Epidermal melanocyte (primary cell): ENCODE measurements around the gene SNX9.
"Not testable (repeated sequence)": the region's sequence is repeated elsewhere in the genome, so short reads cannot be mapped to it uniquely, and the experiment has no call there.

Experiments used
- DNase-seq: peaks from one replicate; pipeline ENCODE4 v3.0.0; 2011; ENCODE audit warnings: low spot score; ENCODE audit not compliant: insufficient read length

Gene SNX9

GRCh38 chr6:157950899-157951298, 127.9 kb downstream of the SNX9 start:
- not testable (repeated sequence) for DNase-seq

GRCh38 chr6:157951828-157952227, 128.8 kb downstream of the SNX9 start:
- DNase-seq, result no peak

- no peak for DNase-seq
Measured at GRCh38 chr6:157952861-157953351, 129.9 kb downstream of the SNX9 start.

- no peak for DNase-seq
Measured at GRCh38 chr6:157953580-157954091, 130.6 kb downstream of the SNX9 start.

GRCh38 chr6:157954150-157955117, 131.4 kb downstream of the SNX9 start:
- no peak for DNase-seq

- DNase-seq, result no peak
Measured at GRCh38 chr6:157955675-157956074, 132.6 kb downstream of the SNX9 start.

GRCh38 chr6:157956171-157956730, 133.2 kb downstream of the SNX9 start:
- DNase-seq, result no peak

GRCh38 chr6:157959451-157960227, 136.6 kb downstream of the SNX9 start:
- no peak for DNase-seq

GRCh38 chr6:157961153-157961831, 138.2 kb downstream of the SNX9 start:
- no peak for DNase-seq

- DNase-seq, result no peak
Measured at GRCh38 chr6:157961832-157962575, 139.0 kb downstream of the SNX9 start.

- DNase-seq, result no peak
Measured at GRCh38 chr6:157962601-157963302, 139.7 kb downstream of the SNX9 start.

- DNase-seq, result no peak
Measured at GRCh38 chr6:157964100-157964499, 141.1 kb downstream of the SNX9 start.

- DNase-seq, result no peak
Measured at GRCh38 chr6:157965387-157965786, 142.3 kb downstream of the SNX9 start.

GRCh38 chr6:157966589-157966977, 143.5 kb downstream of the SNX9 start:
- DNase-seq, result no peak

- DNase-seq, result no peak
Measured at GRCh38 chr6:157967020-157967419, 144.0 kb downstream of the SNX9 start.

- DNase-seq, result no peak
Measured at GRCh38 chr6:157967486-157967885, 144.4 kb downstream of the SNX9 start.

GRCh38 chr6:157972177-157972576, 149.1 kb downstream of the SNX9 start:
- DNase-seq, result not testable (repeated sequence)

- no peak for DNase-seq
Measured at GRCh38 chr6:157974341-157974894, 151.4 kb downstream of the SNX9 start.

GRCh38 chr6:157974967-157975366, 151.9 kb downstream of the SNX9 start:
- no peak for DNase-seq
